Stimulated activated CD4-positive, alpha-beta T cell treated with anti-CD3 and anti-CD28 coated beads, TNF-alpha, amount 100 ng/mL, for 24 hours (primary cell): ENCODE results near the gene FAM78A.

Experiments used
- DNase-seq, 3 experiments: peaks; one replicate each; pipeline ENCODE4 v3.0.0-alpha.2; 2020; ENCODE audit warnings: low read depth in 3 of 3

The FAM78A gene

DNA sequence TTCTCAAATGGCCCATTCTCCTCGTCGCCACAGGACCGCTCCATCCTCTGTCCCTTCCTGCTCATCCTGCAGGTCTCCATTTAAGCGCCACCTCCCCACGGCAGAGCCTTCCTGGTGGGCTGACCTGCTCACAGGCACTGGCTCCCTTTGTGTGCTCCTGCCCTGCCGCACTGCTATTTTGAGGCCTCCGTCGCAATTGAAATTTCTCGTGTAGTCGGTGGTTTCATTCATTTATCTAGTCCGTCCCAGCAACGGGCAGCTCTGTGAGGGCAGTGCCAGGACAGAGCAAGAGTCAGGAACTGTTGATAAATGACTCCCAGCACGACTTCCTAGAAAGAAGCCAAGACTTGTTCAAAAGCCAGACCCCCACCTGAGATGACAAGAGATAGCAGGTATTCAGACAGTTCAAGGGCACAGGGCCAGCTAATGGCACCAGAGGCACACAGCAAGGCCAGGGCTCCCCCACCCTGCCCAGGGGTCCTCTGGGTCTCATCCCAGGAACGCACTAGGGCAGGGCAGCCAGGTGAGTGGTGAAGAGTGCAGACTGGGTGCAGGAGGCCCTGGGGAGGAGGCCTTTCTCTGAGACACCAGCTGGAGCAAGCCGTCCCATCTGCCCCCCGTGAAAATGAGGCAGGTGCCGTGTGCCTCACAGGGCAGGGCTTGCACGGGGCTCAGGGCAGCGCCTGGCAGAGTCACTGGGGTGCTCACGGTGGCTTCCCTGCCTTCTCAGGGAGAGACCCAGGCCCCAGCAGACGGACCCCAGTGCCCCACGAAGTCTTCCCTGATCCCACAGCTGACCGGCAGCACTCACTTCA is 36.9 kb downstream of the FAM78A start:
- DNase-seq, result no peak

DNA sequence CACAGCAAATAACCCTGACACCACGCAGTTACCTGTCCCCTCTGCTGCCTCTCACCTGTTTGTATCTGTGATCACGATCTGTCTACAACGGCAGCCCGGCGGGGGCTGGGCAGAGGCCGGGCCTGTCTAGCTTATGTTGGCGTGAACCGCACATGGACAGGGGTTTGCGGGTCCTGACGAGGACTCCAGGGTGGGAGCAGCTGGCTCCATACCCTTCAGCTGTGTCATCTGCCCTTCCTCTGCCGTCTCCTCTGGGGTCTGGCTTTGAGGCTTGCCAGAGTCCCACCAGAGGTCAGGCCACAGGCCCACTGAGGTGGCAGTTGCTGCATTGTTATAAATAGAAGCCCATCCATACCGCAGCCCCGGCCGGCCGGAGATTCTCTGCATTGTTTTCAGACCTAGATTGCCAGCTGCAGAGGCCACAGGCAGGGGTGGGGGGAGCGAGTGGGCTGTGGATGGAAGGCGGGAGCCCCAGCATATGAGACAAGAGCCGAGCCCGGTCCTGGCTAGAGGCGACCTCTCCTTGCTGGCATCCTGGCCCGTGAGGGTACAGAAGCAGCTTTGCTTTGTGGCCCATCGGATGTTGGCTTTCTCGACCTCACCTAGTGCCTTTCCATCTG is 37.8 kb downstream of the FAM78A start:
- DNase-seq, result no peak

DNA sequence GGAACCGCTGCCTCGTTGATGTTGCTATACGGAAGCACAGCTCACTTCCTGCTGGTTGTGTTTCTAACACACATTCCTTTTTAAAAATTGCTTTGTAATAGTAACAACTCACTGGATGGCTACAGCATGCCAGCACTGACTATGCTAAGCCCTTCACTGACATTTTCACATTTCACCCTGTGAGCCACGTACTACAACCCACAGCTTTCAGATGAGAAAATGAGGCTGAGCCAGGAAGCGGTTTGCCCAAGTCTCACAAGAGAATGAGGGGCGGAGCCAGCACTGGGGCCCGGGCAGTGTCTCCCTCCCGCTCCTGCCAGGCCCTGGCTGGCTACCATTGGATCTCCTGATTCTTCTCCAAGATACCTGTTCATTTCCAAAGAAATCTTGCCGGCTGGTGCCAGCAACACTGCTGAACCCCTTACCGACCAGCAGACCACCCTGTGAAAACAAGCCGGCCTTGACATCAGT is 38.3 kb downstream of the FAM78A start:
- peak; percentile 73 to 87 (median 76) for DNase-seq

DNA sequence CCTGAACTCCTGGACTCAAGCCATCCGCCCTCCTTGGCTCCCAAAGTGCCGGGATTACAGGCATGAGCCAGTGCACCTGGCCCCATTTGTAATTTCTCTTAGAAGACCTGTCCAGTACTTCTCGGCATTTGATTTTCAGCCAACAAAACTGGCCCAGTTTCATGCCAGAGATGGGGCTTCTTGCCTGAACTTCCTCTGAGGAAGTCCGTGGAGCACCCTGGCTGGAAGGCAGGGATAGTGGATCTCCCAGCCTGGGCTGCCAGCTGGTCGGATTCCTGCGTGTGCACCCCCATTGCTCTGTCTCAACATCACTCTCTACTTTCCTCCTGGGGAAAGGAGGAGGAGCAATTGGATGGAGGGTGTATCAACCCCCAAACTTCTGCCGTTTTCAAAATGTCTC is 39.0 kb downstream of the FAM78A start:
- DNase-seq, result no peak

DNA sequence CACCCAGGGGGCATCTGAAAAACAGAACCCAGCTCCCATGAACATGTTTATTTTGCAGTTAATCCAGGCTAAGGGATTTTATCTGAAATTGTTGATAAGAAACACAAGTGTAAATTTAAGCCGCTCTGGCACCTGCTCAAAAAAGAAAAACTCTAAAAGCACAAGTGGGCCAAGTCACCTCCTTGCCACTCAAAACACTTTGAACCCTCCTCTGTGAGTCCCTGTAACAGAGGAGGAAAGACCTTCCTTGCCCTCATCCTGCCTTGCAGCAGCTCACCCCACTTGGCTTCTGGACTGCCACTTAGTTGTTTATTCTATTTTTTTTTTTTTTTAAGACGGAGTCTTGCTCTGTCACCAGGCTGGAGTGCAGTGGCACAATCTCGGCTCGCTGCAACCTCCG is 39.5 kb downstream of the FAM78A start:
- no peak for DNase-seq

DNA sequence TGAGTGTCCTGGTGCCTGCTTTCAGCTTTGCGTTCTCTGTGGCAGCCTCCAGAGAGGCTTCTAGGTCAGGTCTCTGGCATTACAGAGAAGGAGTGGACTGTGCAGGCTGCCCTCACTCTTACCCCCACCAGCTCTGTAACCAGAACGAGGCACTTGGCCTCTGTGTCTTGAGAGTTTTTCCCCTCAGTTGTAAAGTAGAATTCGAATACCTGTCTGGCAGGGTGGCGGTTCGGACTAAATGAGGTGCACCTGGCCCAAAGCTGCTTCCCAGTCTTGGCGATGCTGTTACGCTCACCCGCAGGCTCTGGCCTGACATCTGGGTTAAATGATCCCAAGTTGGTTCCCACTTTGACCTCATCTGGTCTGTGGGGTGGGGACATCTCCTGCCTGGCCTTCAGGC is 40.1 kb downstream of the FAM78A start:
- DNase-seq, result no peak

DNA sequence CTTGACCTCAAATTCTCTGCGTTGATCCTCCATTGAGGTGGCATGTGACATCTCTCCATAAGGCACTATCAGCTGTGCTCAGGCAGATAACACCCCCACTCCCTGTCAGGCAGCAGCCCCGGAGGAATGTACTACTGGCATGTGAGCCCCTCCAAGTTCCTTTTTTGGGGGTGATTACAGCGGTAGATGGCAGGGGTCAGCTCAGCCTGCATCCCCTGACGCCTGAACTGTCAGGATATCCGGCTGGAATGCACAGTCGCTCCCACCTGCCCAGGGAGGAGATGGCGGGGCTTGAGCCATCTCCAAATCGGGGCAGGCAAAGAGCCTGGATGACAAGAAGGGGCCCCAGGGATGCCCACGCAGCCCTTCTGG is 40.8 kb downstream of the FAM78A start:
- no peak for DNase-seq

DNA sequence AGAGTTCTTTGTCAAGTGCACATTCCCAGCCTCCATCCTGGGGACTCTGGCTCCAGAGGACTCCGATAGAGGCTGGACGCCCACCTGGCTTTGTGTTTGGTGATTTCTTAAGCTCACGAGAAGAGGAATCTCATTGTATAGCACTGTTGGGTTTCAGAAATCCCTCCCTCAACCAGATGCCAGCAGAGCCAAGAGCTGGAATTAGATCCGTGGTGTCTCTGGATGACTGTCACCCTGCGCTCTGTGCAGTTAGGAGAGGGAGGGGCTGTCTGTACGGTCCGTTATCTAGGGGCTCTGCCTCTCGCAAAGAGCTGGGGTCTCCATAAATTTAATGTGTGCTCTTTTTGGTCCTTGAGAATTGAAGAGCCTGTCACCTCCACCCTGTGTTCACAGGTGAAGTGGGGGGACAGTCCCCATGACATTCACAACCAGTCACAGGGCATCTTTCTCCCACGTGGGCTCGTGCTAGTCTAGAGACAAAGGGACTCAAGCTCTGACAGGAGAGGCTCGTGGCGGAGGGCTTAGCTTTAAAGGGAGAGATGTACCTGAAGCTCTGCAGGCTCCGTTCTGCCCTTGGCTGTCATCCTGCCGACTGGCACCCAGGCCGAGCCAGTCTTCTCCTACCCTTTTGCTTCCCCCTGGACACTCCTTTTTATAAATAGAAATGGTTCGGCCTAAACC is 41.4 kb downstream of the FAM78A start:
- DNase-seq, result no peak

DNA sequence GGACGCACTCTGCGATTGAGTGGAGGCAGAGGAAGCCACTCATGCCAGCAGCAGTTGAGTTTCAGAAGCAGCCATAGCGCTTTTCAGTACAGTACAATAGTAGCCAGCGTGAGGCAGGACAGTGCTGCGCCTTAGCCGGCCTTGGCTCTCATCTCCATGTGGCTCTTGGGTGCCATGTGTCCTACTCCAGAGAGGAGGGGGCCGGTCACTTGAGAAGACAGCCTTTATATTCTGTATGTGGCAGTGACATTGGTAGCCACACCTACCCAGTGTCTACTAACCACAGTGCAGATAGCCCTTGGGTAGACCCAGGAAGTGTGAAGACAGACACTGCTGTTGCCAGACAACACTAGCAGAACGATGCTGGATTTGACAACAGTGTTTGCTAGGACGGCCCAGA is 42.3 kb downstream of the FAM78A start:
- DNase-seq, result no peak

DNA sequence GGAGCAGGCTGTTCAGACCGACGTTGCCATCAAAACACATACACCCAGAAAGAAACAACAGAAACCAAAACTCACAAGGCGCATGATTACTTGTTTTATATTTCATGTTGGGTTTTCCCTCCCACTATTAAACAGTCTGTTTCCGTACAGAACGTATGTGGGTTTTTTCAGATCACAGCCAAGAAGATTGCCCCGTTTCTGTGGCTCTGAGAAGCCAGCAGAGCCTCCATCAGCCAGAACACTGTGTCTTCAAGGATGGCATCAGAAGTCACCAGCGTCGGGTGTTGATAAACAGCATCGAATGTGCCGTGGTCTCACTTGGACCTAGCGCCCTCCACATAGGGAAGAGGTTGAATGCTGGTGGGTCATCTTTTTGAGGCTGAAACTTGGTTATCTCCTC is 42.8 kb downstream of the FAM78A start:
- no peak for DNase-seq

DNA sequence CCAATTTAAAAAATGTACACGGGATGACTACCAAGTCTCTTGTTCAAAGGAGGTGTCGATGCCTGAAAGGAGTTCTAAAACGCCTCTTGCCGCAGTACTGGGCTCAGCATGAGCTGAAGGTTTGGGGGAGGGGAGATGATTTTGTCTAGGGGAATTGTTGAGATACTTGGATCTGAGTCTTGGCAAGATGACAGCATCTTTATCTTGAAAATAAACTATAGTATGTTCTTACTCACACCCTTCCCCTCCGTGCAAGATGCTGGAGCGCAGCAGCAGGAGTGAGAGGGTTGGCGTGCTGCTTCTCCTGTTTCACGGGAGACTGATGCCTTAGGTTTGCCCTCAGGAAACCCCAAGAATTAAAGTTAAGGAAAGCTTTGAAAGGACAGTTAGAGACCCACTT is 47.3 kb downstream of the FAM78A start:
- no peak for DNase-seq

DNA sequence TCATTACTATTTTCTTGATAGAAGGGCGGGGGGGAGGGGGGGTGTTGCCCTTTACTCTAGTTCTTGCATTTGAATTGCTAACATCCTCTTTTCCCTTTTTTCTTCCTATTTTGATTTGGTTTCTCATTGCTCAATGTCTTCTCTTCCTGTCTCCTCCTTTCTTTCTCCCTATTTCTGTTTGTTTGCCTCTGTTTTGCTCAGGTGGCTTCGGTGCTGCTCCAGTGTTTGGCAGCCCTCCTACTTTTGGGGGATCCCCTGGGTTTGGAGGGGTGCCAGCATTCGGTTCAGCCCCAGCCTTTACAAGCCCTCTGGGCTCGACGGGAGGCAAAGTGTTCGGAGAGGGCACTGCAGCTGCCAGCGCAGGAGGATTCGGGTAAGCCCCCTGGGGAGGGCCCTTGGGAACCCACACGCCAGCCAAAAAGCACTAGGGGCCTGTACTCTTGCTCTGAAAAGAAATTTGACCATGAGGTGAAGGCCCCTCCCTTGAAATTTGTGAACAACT is 48.3 kb downstream of the FAM78A start:
- no peak for DNase-seq

DNA sequence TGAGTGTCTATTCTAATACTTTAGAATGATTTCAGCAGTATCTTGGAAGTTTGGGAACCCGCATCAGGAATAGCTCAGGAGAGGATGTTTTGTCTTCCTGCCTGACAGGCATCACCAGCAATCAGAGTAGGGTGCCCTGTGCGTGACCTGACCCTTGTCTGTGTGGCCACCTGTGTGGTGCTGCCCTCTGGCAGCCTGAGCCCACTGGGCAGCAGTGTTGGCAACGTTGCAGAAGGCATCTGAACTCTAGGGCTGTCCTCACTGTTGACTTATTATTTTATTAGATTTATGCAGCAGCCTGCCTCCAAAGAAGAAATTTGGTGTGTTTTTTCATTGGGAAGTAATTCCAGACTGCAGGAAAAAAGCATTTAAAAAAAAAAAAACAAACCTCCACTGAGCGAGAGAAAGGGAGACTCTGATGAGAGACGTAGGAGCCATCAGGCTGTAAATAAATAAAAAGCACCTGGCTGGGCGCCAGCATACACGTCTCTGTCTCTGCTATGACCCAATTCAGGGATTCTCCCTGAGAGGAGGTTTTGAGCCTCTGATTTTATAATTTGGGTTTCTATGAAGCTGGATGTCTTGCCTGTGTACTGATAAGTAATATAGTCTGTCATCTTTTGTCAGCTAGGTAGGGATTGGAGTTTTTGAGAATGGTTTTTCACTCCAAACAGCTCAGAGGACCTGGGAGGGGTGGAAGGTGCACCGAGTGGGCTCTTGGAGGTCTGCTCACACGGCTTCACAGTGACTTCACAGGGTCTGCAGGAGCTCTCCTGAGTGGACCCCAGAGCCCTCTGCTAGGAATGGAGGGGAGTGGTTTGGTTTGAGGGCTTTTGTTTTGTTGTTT is 49.0 kb downstream of the FAM78A start:
- DNase-seq, result no peak

DNA sequence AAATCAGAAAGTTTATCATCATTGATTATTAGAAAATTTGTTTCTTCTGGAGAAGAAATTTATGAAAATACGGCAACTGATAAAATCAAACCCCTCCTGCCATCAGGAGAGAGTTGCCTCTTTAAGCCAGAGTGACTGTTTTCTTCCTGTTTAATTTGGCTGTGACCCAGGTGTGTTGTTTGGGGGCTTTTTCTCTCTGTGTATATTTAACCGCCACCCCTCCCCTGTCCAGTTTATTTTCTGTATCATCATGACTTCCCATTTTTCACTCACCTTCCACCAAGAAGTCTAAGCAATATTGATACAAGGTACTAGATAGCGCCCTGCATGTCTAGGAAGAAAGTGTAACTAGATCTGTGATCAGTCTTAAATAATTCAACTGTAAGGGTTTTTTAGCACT is 50.1 kb downstream of the FAM78A start:
- no peak for DNase-seq

DNA sequence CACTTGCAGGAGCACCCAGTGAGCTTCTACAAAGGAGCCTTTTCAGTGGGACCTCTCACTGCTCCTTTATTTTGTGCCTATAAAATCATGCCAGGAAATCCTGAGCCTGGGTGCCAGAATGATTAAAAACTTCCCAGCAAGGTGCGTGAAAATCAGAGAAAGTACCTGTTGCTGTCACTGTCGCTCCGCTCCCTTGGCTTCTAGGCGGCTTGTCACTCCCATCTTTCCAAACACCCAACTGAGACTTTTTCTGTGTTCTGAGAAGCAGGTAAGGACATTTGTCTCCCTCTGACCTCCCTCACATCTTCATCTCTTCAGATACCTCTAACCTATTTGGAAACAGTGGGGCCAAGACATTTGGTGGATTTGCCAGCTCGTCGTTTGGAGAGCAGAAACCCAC is 53.9 kb downstream of the FAM78A start:
- no peak for DNase-seq

DNA sequence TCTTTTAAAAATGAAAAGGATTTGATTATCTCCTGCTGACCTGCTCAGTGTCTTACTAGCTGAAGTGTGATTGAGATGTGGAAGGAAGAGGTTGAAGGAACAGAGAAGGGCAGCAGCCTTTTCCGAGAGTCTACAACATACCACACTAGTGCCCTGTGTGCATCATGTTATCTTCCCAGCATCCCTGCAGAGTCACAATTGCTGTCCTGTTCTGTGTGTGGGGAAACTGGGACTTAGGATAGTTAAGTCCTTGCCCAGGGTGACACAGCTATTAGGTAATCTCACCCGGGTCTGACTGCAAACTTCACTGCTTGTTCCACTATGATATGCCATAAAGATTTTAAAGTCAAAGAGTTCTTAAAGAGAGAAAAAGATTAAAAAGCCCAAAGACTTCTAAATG is 55.8 kb downstream of the FAM78A start:
- DNase-seq, result no peak

DNA sequence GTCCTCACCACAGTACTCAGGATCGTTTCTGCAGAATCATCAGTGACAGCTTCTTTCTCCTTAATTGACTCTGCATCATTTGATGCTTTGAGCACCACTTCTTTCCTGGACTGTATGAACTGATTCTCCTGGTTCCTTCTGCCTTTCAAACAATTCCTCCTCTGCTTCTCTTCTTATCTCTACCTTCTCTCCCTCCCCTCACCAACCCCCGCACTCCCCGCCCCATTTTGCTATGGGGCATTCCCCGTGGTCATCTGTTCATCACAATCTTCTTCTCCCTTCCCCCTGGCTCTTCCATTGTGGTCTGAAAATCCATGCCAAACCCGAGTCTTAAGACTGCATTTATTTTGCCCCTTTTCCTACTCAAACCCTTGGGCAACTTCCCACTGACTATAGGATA is 57.9 kb downstream of the FAM78A start:
- no peak for DNase-seq

DNA sequence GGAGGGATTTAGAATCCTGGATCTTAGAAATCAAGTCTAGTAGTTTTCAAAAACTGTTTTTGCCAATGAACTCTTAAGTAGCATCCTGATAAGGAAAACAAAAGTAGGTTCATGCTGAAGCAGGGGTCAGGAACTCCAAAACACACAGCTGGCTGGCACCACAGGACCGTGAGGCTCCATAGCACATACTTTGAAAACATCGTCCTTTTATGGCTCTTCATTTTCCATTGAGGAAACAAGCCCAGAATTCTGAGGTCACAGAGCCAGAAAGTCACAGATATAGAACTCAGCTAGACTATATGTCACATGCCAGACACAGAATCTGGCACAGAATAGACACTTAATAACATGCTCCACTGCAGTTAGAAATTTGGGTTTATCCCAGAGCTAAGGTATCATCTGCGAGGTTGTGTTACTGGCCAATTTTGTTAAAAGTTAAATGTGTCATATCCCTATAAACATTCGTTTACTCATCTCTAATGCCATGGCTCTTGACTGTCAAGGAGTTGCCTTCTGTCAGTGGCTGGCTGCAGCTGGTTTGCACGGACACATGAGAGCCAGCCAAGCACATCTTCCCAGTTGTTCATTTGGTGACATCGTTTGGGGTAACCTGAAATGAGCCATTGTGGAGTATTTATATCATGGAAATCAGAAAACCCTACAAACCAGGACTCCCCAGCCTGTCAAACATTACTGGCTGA is 58.8 kb downstream of the FAM78A start:
- DNase-seq, result no peak

DNA sequence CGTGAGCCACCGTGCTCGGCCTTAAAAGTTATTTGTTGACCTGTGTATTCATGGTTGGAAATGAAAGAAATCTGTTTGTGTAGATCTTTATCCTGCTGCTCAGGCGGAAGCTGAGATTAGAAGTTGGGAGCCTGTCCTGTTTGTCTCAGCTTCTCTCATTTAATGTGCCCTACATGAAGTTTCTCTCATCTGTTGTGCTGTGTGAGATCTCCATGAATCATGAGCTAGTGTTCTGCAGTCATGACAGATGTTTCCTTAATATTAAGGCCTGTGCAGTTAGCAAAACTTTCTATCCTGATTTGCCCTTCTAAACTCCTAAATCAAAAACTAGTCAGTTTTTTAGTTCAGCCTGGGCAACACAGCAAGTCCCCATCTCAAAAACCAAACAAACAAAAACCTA is 59.5 kb downstream of the FAM78A start:
- no peak for DNase-seq

DNA sequence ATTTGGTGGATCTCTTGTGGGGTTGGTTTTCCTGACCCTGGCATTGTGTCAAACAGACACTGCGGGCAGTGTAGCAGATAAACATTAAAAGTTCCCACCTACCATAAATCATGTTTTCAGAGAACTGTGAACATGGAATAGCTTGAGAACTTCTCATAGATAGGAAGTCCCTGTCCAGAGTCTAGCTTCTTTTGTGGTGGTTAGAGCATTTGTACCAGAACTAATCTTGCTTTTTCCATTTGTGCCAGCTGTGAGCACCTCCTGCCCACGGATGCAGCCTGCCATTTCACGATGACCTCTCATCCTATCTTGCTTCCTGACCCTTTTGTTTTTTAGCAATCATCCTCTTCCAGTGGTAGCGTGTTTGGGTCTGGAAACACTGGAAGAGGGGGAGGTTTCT is 61.4 kb downstream of the FAM78A start:
- DNase-seq, result no peak

DNA sequence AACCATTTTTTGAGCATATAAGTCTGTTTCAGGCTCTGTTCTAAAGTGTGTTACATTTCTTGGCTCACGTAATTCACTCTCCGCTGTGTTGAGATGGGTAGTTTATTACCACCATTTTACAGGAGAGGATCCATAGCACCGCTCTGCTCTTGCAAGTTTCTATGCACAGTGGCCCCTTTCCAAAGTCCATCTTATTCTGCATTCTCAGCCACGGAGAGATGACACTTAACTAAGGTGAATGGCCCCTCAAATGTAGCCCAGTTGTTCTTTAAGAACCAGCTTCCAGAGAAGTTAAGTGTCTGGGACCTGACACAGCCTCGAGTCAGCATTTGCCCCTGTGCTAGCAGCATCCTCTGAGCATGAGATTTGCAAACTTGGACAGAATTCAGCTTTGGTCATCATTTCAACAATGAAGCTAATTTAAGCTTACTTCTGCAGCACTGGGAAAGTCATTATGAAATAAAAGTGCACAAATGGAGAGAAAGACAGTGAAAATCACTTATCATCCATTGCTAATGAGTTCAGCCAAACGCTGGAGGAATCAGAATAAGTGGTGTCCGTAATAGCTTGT is 61.9 kb downstream of the FAM78A start:
- DNase-seq, result no peak
